GM04504 (cell line): ENCODE results near the gene MUCL3.
"Not testable (repeated sequence)": the region's sequence is repeated elsewhere in the genome, so short reads cannot be mapped to it uniquely, and the experiment has no call there.

Experiments
- DNase-seq: peaks from one replicate; pipeline ENCODE4 v3.0.0-alpha.2; 2012; ENCODE audit warnings: low read depth

MUCL3 gene

DNA sequence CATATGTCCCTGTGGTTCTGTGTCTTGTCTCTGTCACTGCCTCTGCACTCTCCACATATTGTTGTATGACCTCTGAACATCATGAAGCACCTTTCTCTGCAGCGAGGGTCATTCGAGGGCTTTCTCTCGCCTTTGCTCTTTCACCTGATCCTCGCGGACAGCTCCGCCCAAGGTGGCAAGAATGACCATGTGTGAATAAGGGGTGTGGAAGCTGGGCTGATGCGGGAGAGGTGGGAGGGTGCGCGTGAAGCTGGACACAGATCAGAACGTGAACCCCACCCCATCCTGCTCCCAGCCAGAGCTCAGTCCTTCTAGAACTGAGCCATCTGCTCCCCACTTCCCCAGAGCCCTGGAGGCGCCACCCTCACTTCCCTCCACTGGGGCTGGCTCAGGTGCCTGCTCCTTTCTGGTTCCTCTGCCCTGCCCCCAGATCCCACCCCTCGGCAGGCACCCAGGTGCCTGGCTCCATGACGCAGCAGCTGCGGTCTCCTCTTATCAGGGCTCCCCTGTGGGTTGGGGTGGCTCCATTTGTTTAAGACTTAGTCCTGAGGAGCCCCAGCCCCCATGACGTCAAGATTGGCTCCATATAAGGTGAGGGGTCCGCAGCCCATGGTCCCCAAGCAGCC lies at the start of gene MUCL3:
MUCL3 (plus strand) TSS at position 613 of the 626 bp plus-strand sequence. CDS start 27 bp downstream, outside the sequence.
- DNase-seq: no peak

DNA sequence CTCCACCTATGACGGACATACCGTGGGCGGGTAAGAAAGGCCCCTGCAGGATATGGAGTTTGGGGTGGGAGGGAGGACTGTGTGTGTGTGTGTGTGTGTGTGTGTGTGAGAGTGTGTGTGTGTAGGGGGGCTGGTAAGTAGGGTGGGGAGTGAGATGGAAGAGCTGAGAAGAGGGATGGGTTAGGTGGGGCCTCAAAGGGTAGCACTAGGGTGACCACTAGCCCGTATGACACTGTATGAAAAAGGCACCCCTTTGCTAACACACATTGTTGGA lies 49.4 kb upstream of the MUCL3 start:
- no peak for DNase-seq

- no peak for DNase-seq
These were observed 48.8 kb upstream of the MUCL3 start for GRCh38 chr6:30891816-30892538.

DNA sequence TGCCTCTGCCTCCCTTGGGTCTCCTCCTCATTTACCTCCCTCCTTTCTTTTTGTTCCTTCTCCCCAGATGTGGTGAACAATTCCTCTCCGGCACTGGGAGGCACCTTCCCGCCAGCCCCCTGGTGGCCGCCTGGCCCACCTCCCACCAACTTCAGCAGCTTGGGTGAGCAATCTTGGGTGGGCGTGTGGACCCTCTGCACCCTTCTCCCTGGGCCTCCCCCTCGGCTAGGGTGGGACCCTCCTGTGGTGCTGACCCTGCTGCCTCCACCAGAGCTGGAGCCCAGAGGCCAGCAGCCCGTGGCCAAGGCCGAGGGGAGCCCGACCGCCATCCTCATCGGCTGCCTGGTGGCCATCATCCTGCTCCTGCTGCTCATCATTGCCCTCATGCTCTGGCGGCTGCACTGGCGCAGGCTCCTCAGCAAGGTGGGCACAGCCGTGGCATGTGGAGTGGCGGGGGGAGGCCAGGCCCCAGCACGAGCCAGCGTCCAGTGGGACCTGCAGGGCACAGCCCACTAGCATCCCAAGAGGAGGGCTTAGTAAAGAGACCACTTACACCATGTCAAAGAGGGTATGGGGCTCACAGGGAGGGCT lies 47.7 kb upstream of the MUCL3 start:
- DNase-seq: no peak

GRCh38 chr6:30893666-30894065 lies 47.1 kb upstream of the MUCL3 start:
- no peak for DNase-seq

- DNase-seq: no peak
These were observed 46.4 kb upstream of the MUCL3 start for GRCh38 chr6:30894381-30894780.

GRCh38 chr6:30894935-30895334 lies 45.8 kb upstream of the MUCL3 start:
- DNase-seq: no peak

- no peak for DNase-seq
These were observed 45.4 kb upstream of the MUCL3 start for GRCh38 chr6:30895343-30895742.

DNA sequence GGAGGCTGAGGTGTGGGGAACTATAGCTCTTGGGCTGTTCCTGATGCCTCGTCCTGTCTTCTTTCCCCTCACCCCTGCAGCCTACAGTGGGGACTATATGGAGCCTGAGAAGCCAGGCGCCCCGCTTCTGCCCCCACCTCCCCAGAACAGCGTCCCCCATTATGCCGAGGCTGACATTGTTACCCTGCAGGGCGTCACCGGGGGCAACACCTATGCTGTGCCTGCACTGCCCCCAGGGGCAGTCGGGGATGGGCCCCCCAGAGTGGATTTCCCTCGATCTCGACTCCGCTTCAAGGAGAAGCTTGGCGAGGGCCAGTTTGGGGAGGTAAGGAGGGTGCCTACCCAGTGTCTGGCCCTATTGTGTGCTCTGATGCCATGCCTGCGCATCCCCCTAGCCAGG lies 44.2 kb upstream of the MUCL3 start:
- DNase-seq: no peak

DNA sequence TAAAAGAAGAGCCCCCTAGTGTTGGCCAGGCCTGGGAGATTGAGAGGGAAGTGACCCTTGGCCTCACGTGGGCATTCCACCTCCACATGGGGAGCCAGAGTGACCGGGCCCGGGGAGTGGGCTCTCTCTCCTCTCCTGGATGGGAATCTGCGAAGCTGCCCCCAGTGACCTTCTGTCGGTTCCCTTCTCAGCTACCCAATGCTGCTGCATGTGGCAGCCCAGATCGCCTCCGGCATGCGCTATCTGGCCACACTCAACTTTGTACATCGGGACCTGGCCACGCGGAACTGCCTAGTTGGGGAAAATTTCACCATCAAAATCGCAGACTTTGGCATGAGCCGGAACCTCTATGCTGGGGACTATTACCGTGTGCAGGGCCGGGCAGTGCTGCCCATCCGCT lies 42.9 kb upstream of the MUCL3 start:
- no peak for DNase-seq

GRCh38 chr6:30898750-30899360 lies 41.9 kb upstream of the MUCL3 start:
- DNase-seq: no peak

- no peak for DNase-seq
These were observed 39.8 kb upstream of the MUCL3 start for GRCh38 chr6:30900863-30901417.

- no peak for DNase-seq
These were observed 39.3 kb upstream of the MUCL3 start for GRCh38 chr6:30901436-30901835.

- DNase-seq: not testable (repeated sequence)
These were observed 38.6 kb upstream of the MUCL3 start for GRCh38 chr6:30902196-30902595.

DNA sequence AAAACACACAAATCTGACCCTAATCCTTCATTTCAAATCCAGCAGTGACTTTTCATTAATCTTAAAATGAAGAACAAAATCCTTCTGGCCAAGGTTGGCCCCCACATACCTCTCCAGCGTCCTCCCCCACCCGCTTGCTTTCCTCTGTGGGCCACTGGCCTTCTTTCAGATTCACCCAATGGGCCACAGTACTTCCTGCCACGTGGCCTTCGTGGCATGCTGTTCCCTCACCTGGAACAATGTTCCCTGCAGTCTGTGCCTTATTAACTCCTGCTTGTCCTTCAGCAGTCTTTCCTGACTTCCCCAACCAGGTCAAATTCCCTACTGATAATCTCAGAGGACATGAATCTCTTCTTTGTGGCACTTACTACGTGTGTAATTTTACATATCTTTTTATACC lies 38.1 kb upstream of the MUCL3 start:
- no peak for DNase-seq

DNA sequence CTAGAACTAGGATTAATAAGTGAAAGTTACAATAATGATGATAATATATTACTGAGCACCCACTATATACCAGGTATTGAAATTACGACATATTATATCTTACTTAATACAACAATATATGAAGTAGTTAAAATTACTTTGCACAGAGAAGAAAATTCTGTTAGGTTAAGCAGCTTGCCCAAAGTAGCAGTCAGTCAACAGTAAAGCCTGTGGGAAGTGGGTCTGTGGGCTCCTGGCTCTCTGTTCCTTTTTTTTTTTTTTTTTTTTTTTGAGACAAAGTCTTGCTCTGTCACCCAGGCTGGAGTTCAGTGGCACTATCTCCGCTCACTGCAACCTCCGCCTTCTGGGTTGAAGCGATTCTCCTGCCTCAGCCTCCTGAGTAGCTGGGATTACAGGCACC lies 37.5 kb upstream of the MUCL3 start:
- DNase-seq: no peak

DNA sequence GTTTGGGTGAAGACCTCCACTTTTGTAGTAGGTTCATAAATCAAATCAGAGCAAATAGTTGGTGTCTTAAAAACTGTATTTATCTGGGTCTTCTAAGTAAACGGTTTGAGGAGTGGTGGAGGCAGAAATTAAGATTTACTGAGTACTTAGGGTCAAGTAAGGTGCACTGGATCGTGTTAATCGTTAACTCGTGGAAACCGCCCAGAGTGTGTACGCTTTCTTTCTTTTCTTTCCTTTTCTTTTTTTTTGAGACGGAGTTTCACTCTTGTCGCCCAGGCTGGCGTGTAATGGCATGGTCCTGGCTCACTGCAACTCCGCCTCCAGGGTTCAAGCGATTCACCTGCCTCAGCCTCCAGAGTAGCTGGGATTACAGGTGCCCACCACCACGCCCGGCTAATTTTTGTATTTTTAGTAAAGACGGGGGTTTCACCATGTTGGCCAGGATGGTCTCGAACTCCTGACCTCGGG lies 33.4 kb upstream of the MUCL3 start:
- not testable (repeated sequence) for DNase-seq

DNA sequence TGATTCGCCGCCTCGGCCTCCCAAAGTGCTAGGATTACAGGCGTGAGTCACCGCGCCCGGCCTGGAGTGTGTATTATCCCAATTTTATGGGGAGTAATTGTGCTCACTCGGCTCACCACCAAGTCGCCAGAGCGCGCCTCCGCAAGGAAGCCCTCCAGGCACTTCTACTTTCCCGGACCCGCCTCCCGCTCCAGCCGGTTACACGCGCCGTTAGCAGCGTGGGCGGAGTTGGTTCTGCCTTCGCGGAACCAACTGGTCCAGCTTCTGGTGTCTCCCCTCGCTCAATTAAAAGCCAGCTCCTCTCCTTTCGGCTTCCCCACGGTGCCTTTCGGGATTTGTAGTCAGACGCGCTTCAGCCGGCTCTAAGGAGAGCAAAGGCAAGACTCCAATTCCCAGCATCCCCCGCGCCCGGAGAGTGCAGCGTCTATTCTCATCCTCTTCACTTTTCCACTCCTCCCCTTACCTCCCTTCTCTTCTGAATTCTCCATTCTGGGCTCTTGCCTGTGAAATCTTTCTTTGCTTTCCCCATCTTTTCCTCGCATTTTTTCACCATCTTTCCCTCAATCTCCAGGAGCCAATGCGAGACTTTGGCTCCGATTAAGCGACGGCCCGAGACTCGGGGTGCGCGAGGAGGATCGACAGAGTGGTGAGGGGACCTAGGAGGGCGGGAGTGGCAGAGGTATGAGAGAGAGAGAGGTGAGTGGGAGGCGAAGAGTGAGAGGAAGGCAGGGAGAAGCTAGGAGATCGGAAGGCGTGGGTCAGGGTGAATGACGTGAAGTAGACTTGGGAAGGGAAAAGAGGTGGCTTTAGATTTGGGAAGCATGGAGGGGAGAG lies 32.8 kb upstream of the MUCL3 start, which contains the start of gene GTF2H4:
GTF2H4 (plus strand) TSS at position 450 of the 834 bp plus-strand sequence.
- peak; percentile 99 for DNase-seq

- no peak for DNase-seq
These were observed 32.1 kb upstream of the MUCL3 start for GRCh38 chr6:30908700-30909099.

DNA sequence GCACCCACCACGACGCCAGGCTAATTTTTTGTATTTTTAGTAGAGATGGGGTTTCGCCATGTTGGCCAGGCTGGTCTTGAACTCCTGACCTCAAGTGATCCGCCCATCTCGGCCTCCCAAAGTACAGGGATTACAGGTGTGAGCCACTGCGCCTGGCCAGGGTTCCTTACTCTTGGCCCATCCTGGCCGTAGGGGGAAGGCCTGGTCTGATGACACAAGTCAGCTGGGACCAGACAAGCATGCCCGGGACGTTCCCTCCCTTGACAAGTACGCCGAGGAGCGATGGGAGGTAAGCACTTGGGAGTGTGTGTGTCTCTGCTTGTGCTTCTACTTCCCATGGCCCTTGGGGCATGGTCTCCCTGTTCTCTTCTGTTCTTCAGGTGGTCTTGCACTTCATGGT lies 30.3 kb upstream of the MUCL3 start:
- not testable (repeated sequence) for DNase-seq

- DNase-seq: no peak
These were observed 27.8 kb upstream of the MUCL3 start for GRCh38 chr6:30912746-30913520.
